Stimulated activated CD8-positive, alpha-beta memory T cell treated with anti-CD3 and anti-CD28 coated beads, Interleukin-4, amount 100 ng/mL, for 24 hours (primary cell): Measurements from ENCODE around the gene GARIN1A.

Experiments used
- DNase-seq: peaks from one replicate; pipeline ENCODE4 v3.0.0-alpha.2; 2020; ENCODE audit warnings: low read depth

GARIN1A gene

GRCh38 chr7:128718967-128719642 lies 47.0 kb downstream of the GARIN1A start:
- DNase-seq = no peak

GRCh38 chr7:128721376-128721775 lies 49.3 kb downstream of the GARIN1A start:
- no peak for DNase-seq
